GM18507 (cell line): ENCODE measurements around the gene L3MBTL2.
"Not testable (repeated sequence)": the region's sequence is repeated elsewhere in the genome, so short reads cannot be mapped to it uniquely, and the experiment has no call there.

Source experiments
- DNase-seq: peaks from one replicate; pipeline ENCODE4 v3.0.0; 2011; ENCODE audit warnings: low read depth; ENCODE audit not compliant: insufficient read length; ENCODE audit errors: extremely low spot score
- FAIRE-seq: peaks from 2 replicates; lab custom pipeline; 2011; peaks lifted over from hg19 to GRCh38; lab: Jason Lieb, UNC

Gene L3MBTL2

DNA sequence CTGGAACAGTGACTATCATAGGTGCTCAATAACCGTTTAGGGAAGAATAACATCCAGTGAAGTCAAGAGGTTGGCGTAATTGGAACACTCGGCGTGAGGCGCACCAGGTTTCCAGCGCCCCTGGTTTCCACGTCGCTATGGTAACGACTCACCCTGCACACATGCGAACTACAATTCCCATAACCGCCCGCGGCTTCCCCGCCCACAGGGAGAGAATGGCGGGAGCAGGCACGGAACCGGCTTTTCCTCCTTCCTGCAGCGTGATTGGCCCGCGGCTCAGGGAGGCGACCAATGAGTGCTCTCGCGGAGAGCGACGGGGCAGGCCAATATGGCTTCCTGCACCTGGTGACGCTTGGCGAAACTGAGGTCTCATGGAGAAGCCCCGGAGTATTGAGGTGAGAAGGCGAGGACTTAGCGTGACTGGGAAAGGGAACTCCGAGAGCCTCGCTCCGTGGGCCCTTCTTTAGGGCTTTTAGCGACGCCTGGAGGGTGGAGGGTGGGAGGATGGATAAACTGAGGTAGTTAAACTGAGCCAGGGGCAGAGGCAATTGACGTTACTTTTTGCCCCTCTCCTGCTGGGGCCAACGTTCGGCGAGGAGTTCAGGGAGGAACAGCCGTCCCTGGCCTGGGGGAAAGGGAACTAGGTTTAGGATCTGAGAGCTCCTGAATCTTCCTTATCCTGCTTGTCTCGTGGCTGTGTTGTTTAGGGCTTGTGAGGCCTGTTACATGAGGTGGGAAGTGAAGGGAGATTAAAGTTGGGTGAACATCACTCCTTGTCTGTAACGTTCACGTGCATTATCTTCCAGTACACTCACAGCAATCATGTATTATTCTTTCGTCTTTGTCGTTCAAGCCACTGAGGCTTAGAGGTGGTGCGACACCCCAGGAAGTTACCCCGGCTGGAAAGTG is at the start of gene L3MBTL2:
Gene L3MBTL2 (plus strand): TSS at position 321 of the 909 bp plus-strand sequence. CDS start 51 bp downstream, at position 372.
- DNase-seq (peak; percentile 99), FAIRE-seq (peak; percentile 99)

DNA sequence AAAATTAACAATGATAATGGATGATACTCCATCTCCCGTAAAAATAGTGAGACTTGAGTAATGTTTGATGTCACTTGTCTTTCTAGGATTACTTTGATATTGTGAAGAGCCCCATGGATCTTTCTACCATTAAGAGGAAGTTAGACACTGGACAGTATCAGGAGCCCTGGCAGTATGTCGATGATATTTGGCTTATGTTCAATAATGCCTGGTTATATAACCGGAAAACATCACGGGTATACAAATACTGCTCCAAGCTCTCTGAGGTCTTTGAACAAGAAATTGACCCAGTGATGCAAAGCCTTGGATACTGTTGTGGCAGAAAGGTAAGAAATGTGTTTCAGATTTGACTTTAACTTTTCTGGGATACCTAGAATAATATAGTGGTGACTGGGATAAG is 48.0 kb upstream of the L3MBTL2 start:
- DNase-seq (no peak), FAIRE-seq (no peak)

DNA sequence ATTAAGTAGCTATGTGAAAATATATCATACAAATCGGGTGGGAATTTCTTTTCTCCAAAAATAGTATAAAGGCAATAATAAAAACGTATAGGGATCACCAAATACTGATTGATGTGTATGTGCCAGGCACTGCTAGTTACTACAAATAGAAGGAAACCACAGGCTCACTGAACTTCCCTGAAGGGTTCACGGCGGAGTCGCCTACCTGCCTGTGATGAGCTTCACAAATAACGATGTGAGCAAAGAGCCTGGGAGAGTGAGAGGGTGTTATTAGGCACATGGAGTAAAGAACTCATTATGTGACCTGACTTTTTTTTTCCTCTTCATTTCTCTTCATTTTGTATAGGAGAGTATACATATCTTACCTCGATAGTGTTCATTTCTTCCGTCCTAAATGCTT is 36.0 kb upstream of the L3MBTL2 start:
- DNase-seq (no peak), FAIRE-seq (no peak)

DNA sequence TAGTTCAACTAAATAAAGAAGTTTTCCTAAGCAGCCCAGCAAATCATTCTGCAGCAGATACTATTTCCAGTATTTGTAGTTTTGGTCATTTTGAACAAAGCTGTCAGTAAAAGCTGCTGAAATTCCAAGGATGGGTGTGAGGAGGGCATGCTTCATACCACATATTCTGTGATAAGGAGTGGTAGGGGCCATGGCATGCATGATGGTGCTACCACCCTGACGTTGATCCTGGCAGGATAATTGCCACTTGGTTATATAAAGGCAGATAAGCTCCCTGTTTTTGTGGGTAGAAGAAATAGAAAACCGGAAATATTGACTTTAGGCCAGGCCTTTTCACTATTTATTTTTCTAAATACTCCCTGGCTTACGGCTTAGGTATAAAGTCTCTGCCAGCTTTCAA is 33.1 kb upstream of the L3MBTL2 start:
- FAIRE-seq (no peak), DNase-seq (no peak)

DNA sequence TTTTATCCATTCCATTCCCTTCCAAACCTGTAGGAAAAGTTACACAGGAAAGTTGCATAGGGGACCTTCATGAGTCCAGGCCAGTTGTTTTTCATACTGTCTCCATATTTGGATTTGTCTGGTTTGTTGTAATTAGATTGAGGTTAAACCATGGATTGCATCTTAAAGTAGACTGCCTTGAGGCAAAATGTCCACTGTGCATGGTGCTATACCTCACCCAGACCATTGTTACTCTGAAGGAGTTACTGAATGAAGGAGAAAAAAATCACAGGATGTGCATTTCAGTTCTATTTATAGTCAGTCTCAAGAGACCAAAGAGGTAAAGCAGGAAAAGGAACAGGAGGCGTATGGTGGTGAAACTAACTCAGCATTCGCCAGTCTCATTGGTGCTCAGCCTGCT is 29.6 kb upstream of the L3MBTL2 start:
- no peak for FAIRE-seq
- DNase-seq = no peak

DNA sequence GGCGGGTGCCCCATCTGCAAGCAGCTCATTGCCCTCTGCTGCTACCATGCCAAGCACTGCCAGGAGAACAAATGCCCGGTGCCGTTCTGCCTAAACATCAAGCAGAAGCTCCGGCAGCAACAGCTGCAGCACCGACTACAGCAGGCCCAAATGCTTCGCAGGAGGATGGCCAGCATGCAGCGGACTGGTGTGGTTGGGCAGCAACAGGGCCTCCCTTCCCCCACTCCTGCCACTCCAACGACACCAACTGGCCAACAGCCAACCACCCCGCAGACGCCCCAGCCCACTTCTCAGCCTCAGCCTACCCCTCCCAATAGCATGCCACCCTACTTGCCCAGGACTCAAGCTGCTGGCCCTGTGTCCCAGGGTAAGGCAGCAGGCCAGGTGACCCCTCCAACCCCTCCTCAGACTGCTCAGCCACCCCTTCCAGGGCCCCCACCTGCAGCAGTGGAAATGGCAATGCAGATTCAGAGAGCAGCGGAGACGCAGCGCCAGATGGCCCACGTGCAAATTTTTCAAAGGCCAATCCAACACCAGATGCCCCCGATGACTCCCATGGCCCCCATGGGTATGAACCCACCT is 28.0 kb upstream of the L3MBTL2 start:
- FAIRE-seq (no peak), DNase-seq (no peak)

DNA sequence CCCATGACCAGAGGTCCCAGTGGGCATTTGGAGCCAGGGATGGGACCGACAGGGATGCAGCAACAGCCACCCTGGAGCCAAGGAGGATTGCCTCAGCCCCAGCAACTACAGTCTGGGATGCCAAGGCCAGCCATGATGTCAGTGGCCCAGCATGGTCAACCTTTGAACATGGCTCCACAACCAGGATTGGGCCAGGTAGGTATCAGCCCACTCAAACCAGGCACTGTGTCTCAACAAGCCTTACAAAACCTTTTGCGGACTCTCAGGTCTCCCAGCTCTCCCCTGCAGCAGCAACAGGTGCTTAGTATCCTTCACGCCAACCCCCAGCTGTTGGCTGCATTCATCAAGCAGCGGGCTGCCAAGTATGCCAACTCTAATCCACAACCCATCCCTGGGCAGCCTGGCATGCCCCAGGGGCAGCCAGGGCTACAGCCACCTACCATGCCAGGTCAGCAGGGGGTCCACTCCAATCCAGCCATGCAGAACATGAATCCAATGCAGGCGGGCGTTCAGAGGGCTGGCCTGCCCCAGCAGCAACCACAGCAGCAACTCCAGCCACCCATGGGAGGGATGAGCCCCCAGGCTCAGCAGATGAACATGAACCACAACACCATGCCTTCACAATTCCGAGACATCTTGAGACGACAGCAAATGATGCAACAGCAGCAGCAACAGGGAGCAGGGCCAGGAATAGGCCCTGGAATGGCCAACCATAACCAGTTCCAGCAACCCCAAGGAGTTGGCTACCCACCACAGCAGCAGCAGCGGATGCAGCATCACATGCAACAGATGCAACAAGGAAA is 27.3 kb upstream of the L3MBTL2 start:
- no peak for DNase-seq
- no peak for FAIRE-seq

DNA sequence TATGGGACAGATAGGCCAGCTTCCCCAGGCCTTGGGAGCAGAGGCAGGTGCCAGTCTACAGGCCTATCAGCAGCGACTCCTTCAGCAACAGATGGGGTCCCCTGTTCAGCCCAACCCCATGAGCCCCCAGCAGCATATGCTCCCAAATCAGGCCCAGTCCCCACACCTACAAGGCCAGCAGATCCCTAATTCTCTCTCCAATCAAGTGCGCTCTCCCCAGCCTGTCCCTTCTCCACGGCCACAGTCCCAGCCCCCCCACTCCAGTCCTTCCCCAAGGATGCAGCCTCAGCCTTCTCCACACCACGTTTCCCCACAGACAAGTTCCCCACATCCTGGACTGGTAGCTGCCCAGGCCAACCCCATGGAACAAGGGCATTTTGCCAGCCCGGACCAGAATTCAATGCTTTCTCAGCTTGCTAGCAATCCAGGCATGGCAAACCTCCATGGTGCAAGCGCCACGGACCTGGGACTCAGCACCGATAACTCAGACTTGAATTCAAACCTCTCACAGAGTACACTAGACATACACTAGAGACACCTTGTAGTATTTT is 26.6 kb upstream of the L3MBTL2 start:
- FAIRE-seq = no peak
- no peak for DNase-seq

DNA sequence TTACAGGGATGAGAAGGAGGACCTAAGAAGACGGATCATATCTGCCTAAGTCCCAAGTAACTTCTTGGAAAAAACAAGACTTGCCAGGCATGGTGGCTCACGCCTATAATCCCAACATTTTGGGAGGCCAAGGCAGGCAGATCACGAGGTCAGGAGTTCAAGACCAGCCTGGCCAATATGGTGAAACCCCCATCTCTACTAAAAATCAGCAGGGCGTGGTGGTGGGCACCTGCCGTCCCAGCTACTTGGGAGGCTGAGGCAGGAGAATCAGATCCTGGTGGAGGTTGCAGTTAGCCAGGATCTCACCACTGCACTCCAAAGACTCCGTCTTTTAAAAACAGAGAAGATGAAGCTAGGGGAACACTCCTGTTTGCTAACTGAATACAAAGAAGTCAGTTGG is 24.8 kb upstream of the L3MBTL2 start:
- not testable (repeated sequence) for FAIRE-seq

DNA sequence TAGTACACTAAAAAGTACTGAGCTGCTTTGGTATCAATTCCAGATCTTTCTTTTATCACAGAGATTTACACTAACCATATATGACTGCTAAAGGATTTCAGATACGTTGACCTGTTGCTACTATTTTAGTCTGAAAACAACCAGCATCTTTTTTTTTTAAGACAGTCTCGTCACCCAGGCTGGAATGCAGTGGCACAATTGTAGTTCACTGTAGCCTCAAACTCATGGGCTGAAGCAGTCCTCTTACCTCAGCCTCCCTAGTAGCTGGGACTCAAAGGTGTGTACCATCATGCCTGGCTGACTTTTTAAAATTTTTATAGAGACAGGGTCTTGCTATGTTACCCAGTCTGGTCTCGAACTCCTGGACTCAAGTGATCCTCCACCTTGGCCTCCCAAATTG is 24.2 kb upstream of the L3MBTL2 start:
- FAIRE-seq = no peak

More for the DNA sequence above, 24.8 kb upstream of the L3MBTL2 start:
- not testable (repeated sequence) for DNase-seq

DNA sequence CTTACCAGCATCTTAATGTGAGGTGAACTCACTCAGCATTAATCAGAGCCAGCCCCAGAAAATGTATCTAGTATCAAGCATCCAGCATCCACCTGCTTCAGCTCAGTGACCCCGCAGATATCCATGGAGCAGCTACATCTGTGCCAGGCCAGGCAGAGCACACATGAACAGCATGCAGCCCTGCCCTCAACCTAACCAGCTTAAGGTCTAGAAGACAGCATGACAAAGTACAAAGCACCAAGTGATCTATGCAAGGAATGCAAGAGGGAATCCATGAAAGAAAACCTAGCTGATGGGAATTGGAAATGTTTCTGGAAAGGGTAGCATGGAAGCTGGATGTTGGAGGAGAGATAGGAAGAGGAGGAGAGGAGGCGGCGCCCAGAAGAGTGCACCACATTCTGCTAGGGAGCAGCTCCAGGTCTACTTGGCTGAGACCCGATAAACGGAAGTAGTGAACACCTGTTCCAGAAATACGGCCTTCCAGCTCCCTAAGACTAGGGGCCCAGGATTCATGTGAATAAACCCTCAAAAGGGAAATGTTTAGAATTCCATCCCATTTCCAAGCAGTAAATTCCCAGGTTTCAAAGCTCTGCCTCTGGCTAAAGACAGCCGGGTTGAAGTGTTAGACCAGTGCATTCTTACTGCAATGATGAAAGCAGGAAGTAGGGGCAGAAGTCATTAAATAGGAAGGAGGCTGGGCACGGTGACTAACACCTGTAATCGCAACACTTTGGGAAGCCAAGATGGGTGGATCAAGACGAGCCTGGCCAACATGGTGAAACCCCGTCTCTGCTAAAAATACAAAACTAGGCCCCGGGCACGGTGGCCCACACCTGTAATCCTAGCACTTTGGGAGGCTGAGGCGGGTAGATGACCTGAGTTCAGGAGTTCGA is 23.5 kb upstream of the L3MBTL2 start:
- DNase-seq = no peak
- no peak for FAIRE-seq

More for the DNA sequence above, 24.2 kb upstream of the L3MBTL2 start:
- no peak for DNase-seq

DNA sequence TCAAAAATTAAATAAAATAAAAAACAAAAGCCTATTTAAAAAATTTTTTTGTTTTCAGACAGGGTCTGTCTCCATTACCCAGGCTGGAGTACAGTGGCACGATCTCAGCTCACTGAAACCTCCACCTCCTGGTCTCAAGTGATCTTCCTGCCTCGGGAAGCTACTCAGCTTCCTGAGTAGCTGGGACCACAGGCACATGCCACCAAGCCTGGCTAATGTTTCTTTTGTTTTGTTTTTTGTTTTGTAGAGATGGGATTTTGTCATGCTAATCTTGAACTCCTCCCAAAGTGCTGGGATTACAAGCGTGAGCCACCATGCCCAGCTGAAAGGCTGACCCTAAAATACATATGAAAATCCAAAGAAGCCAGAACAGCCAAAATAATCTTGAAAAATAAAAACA is 20.4 kb upstream of the L3MBTL2 start:
- DNase-seq = no peak

DNA sequence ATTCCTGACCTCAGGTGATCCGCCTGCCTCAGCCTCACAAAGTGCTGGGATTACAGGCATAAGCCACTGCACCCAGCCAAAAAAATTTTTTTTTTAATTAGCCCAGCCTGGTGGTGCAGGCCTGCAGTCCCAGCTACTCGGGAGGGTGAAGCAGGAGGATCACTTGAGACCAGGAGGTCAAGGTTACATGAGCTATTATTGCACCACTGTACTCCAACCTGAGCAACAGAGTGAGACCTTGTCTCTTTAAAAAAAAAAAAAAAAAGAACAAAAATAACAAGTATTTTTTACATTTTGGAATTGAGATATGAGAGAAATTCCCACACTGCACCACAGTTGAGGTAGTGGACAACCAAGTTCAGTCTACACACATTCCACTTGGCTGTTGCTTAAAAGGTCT is 13.6 kb upstream of the L3MBTL2 start:
- DNase-seq (no peak), FAIRE-seq (no peak)

More for the DNA sequence above, 20.4 kb upstream of the L3MBTL2 start:
- FAIRE-seq = no peak

DNA sequence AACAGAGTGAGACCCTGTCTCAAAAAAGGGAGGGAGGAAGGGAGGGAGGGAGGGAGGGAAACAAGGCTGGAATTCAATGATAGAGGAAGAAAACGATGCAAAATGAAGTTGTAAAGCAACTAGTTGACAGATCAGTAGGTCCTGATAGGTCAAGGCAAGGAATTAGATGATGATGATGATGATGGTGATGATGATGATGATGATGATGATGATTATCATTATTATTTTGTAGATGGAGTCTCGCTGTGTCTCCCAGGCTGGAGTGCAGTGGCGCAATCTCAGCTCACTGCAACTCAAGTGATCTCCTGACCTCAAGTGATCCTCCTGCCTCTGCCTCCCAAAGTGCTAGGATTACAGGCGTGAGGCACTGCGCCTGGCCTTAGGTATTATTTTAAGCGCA is 11.3 kb upstream of the L3MBTL2 start:
- no peak for FAIRE-seq

DNA sequence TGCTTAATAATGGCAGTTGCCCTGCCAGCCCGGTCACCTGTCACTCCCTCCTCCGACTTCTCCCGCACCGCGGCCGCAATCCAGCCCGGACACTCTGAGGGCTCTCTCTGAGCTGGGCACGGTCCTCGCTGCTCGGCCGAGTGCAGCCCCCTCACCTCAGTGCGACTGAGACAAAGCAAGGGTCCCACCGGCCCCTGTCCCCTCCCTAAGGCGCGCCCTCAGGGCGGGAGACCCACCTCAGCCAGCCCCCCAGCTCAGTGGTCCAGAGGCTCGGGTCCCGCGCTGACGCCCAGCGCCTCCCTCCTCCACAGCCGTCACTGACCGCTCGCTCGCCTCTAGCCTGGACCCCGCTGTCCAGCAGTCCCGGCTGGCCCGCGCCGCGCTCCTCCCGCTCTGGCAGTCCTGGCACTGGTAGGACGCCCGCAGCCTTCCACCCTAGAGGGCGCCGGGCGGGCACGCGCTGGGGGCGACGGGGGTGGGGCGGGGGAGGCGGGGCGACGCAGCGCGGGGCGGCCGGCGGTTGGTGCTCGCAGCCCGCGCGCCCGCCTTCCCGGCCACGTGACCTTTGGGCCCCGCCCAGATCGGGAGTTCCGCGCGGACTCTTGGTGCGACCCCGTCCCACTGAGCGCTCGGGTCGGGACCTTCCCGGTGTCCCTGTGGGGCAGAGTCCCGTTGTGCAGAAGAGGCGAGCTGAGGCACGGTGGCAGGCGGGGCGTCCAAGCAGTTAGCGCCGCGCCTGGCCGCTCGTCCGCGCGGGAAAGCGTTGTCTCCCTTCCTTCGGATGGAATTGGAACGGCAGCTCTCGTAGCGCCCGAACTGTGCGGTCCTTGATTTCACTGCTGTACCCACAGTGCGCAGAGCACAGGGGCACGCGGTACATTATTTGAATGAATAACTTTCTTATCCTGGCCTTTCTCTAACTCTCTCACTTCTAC is 7.8 kb upstream of the L3MBTL2 start:
- peak; percentile 42 for FAIRE-seq

More for the DNA sequence above, 11.3 kb upstream of the L3MBTL2 start:
- no peak for DNase-seq

DNA sequence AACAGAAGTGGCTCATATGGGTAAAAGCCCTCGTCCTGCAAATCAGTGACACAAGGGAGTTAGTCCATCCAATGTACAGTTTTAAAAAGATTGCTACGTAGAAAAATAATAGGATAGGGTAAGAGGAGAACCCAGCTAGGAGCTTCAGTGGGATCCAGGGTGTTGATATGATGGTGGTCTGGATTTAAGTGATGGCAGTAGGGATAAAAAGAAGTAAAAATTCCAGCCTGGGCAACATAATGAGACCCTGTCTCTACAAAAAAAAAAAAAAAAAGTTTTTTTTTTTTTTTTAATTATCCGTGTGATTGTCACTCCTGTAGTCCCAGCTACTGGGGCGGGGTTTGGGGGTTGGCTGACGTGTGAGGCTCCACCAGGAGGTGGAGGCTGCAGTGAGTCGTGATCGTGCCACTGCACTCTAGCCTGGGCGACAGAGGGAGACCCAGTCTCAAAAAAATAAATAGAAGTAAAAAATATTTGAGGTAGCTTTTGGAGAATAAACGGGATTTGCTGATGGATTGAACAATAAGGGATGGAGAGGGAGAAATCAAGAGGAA is 7.0 kb upstream of the L3MBTL2 start:
- DNase-seq (no peak), FAIRE-seq (peak; percentile 12)

More for the DNA sequence above, 7.8 kb upstream of the L3MBTL2 start:
- DNase-seq = peak; percentile 84

DNA sequence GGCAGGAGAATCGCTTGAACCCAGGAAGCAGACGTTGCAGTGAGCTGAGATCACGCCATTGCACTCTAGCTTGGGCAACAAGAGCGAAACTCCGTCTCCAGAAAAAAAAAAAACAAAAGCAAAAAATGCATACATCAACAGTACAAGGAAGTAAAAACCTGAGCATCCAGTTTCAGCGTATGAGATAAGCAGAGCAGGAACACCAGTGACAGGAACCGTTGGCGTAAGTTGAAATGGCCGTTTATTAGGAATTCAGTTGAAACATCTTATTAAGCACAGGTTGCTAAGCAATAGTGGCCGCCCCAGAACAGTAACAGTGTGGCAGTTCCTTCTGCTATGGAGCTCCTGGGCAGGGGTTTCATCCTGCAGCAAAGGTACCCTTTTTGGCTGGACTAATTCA is 4.0 kb upstream of the L3MBTL2 start:
- no peak for FAIRE-seq

More for the DNA sequence above, 4.0 kb upstream of the L3MBTL2 start:
- no peak for DNase-seq
